PC-9 (cell line): Measurements from ENCODE around the gene NOC2L. TPM values are rescaled to one million over a fixed set of nuclear protein-coding genes. Genes with fewer than 3 reads are reported as not detected.

Experiments
- BruUV-seq: library from RNA; stranded (reverse); fragments of 400-500 nt; replicated peaks from 2 replicates; lab custom pipeline; 2021; lab: Mats Ljungman, UMichigan
- CTCF ChIA-PET: fragments of 300-600 bp; sonication (Branson Sonifier 250); formaldehyde crosslinking; loops from one replicate; lab custom pipeline; 2022; ENCODE audit warnings: antibody characterized with exemption; lab: Charles Lee
- POLR2A ChIA-PET: fragments of 300-600 bp; sonication (Branson Sonifier 250); formaldehyde crosslinking; loops from one replicate; lab custom pipeline; 2022; ENCODE audit warnings: antibody characterized with exemption; ENCODE audit not compliant: unreplicated experiment; lab: Charles Lee
- DNase-seq, 2 experiments: peaks; one replicate each; pipeline versions ENCODE4 v3.0.0 to v3.0.0-alpha.2; 2015 to 2022; ENCODE audit warnings: mixed read lengths in 1 of 2
- H2AFZ ChIP-seq: fragments of 200-600 bp; sonication (generic); 2 replicates; pipeline ENCODE4 v1.8.1; 2017; ENCODE audit warnings: antibody characterized with exemption
- H3F3A ChIP-seq: fragments of 200-600 bp; sonication (generic); 2 replicates; pipeline ENCODE4 v1.8.1; 2017; ENCODE audit warnings: antibody characterized with exemption, mild to moderate bottlenecking, low read depth; ENCODE audit not compliant: insufficient read depth
- H3K27ac ChIP-seq: fragments of 200-600 bp; sonication (generic); 2 replicates; pipeline ENCODE4 v1.6.1; 2016; ENCODE audit warnings: mixed run types
- H3K27me3 ChIP-seq: fragments of 200-600 bp; sonication (generic); 2 replicates; pipeline ENCODE4 v1.6.1; 2016; ENCODE audit warnings: low read depth, mixed run types; ENCODE audit not compliant: insufficient read depth
- H3K36me3 ChIP-seq: fragments of 200-600 bp; sonication (generic); 2 replicates; pipeline ENCODE4 v1.6.1; 2016; ENCODE audit warnings: low read depth, mixed run types
- H3K4me1 ChIP-seq: fragments of 200-600 bp; sonication (generic); replicated peaks from 2 replicates; pipeline ENCODE4 v1.6.1; 2016; ENCODE audit warnings: mixed run types; ENCODE audit not compliant: insufficient read depth
- H3K4me2 ChIP-seq: fragments of 200-600 bp; sonication (generic); 2 replicates; pipeline ENCODE4 v1.6.1; 2017; ENCODE audit warnings: mixed run types
- H3K4me3 ChIP-seq: fragments of 200-600 bp; sonication (generic); 2 replicates; pipeline ENCODE4 v1.6.1; 2016; ENCODE audit warnings: mixed run types
- H3K79me2 ChIP-seq: fragments of 200-600 bp; sonication (generic); 2 replicates; pipeline ENCODE4 v1.6.1; 2017; ENCODE audit warnings: low read depth, mixed run types
- H3K9me2 ChIP-seq: fragments of 200-600 bp; sonication (generic); 2 replicates; pipeline ENCODE4 v1.8.1; 2017; ENCODE audit warnings: mild to moderate bottlenecking; ENCODE audit not compliant: insufficient read depth
- H3K9me3 ChIP-seq: fragments of 200-600 bp; sonication (generic); 2 replicates; pipeline ENCODE4 v1.8.1; 2016; ENCODE audit warnings: low read depth; ENCODE audit not compliant: insufficient read depth
- H4K20me1 ChIP-seq: fragments of 200-600 bp; sonication (generic); 2 replicates; pipeline ENCODE4 v1.8.1; 2017; ENCODE audit not compliant: insufficient read depth
- CTCF ChIP-seq: fragments of 200-600 bp; sonication (generic); conservative IDR thresholded peaks from 2 replicates; pipeline ENCODE4 v1.6.1; 2017; ENCODE audit warnings: mixed run types, antibody characterized with exemption, mild to moderate bottlenecking, moderate library complexity
- EZH2 ChIP-seq: fragments of 200-600 bp; sonication (generic); IDR thresholded peaks from 2 replicates; pipeline ENCODE4 v1.8.0; 2017; ENCODE audit warnings: antibody characterized with exemption, low read depth
- intact Hi-C: fragments of 100-400 bp; cut with micrococcal nuclease; formaldehyde crosslinking; loops from one replicate; pipeline ENCODE4 v1.10.0; 2022; ENCODE audit not compliant: unreplicated experiment
- total RNA-seq: library from RNA; stranded (reverse); gene quantifications from 2 replicates; pipeline ENCODE4 v1.2.3, GENCODE V29; 2021

The NOC2L gene
- total RNA-seq, 1 experiment from 2014 or later, result 86.4 TPM

- DNase-seq, result no peak
- Histone ChIP-seq H3K27me3 (peaks cover 32% of the 10 kb centered on the region), H3F3A (peaks cover 33% of the 10 kb centered on the region), H3K9me3 (no peaks in the 10 kb centered on the region), H2AFZ (no peak overlapping the region), H3K27ac (no peak overlapping the region), H4K20me1 (no peaks in the 10 kb centered on the region; the same call in 1 of the 2 replicates), H3K4me2 (no peak overlapping the region), H3K4me3 (no peak overlapping the region), H3K79me2 (no peaks in the 10 kb centered on the region), H3K9me2 (no peaks in the 10 kb centered on the region), H3K36me3 (no peaks in the 10 kb centered on the region), H3K4me1 (peaks cover 22% of the 10 kb centered on the region)
- intact Hi-C loops, result no loop called here
- TF ChIP-seq EZH2 (no peak), CTCF (no peak)
- BruUV-seq, result no TSS peak
- ChIA-PET POLR2A (no interaction called here), CTCF (no interaction called here)
These were observed 27.5 kb downstream of the NOC2L start for GRCh38 chr1:931380-932172.

GRCh38 chr1:930633-931138 is 28.4 kb downstream of the NOC2L start:
- no peak for DNase-seq
- Histone ChIP-seq H2AFZ (no peak overlapping the region), H3K36me3 (no peaks in the 10 kb centered on the region), H3K27ac (no peak overlapping the region), H3F3A (peaks cover 31% of the 10 kb centered on the region), H3K4me2 (no peak overlapping the region), H3K4me1 (peaks cover 21% of the 10 kb centered on the region), H3K4me3 (no peak overlapping the region), H3K9me2 (no peaks in the 10 kb centered on the region), H3K27me3 (peaks cover 32% of the 10 kb centered on the region), H3K9me3 (no peaks in the 10 kb centered on the region), H4K20me1 (no peaks in the 10 kb centered on the region; the same call in 1 of the 2 replicates), H3K79me2 (no peaks in the 10 kb centered on the region)
- no peak for TF ChIP-seq CTCF
- no peak for TF ChIP-seq EZH2
- intact Hi-C loops, result no loop called here
- ChIA-PET CTCF (no interaction called here), POLR2A (no interaction called here)
- no TSS peak for BruUV-seq

DNA sequence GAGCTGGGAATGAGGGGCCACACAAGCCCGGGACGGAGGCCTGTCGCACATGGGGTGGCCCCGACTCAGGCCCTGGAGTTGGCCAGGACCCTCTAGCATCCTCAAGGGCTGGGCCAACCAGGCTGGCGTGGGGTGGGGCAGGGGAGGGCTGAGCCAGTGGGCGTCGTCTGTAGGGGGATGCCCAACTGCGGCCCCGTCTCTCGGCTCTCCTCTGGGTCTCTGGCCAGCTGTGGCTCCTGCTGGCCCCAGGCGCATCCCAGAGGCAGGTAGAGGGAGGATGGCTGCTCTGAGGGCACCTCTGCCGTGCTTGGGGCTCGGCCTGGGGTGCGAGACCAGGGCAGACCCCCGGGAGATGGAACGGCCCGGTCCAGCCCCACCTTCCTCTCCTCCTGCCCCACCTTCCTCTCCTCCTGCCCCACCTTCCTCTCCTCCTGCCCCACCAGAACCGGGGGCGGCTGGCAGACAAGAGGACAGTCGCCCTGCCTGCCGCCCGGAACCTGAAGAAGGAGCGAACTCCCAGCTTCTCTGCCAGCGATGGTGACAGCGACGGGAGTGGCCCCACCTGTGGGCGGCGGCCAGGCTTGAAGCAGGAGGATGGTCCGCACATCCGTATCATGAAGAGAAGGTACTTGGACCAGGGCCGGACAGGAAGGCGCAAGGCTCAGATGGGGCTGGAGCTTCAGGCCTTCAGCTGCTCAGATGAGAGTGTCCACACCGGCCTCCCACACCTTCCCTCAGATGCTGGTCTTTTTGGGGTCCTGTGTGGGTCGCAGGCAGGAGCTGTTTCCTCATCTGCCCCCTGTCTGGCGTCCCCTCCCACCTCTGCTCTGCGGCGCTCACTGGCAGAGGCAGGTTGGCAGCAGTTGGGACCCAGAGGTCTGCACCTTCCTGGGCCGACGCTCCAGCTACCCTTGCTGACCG is 29.1 kb downstream of the NOC2L start:
- POLR2A ChIA-PET, result no interaction called here

More for the DNA sequence above, 29.1 kb downstream of the NOC2L start:
- Histone ChIP-seq H3K36me3 (no peaks in the 10 kb centered on the region), H3K27me3 (peaks cover 28% of the 10 kb centered on the region), H3K4me3 (no peak overlapping the region), H3K9me3 (no peaks in the 10 kb centered on the region), H2AFZ (no peak overlapping the region), H3K79me2 (no peaks in the 10 kb centered on the region), H3K4me1 (peaks cover 13% of the 10 kb centered on the region), H4K20me1 (no peaks in the 10 kb centered on the region), H3K27ac (no peak overlapping the region), H3K4me2 (no peak overlapping the region), H3F3A (peaks cover 24% of the 10 kb centered on the region), H3K9me2 (no peaks in the 10 kb centered on the region)
- TF ChIP-seq CTCF, result no peak
- no peak for TF ChIP-seq EZH2
- CTCF ChIA-PET, result no interaction called here
- no peak for DNase-seq
- no TSS peak for BruUV-seq
- intact Hi-C loops, result no loop called here
